Left kidney (tissue), 2 donors: Measurements from ENCODE around the gene FAM131C. TPM values are rescaled to one million over a fixed set of nuclear protein-coding genes. Genes with fewer than 3 reads are reported as not detected.

ENCODE experiments used
- DNase-seq: peaks from one replicate; pipeline ENCODE4 v3.0.0-alpha.2; 2013
- polyA plus RNA-seq: library from polyadenylated mRNA; unstranded; fragments of 120-200 nt; gene quantifications from one replicate; pipeline ENCODE4 v1.2.1, GENCODE V29; 2013; ENCODE audit not compliant: insufficient read length

Gene FAM131C
- polyA plus RNA-seq, 1 donor: 1.3 TPM

GRCh38 chr1:16017076-16017460 is 56.4 kb downstream of the FAM131C start:
- no peak for DNase-seq

- DNase-seq: no peak
Observed at GRCh38 chr1:16015960-16016901, 57.2 kb downstream of the FAM131C start.

- DNase-seq: no peak
Observed at GRCh38 chr1:16015491-16015890, 58.0 kb downstream of the FAM131C start.

DNA sequence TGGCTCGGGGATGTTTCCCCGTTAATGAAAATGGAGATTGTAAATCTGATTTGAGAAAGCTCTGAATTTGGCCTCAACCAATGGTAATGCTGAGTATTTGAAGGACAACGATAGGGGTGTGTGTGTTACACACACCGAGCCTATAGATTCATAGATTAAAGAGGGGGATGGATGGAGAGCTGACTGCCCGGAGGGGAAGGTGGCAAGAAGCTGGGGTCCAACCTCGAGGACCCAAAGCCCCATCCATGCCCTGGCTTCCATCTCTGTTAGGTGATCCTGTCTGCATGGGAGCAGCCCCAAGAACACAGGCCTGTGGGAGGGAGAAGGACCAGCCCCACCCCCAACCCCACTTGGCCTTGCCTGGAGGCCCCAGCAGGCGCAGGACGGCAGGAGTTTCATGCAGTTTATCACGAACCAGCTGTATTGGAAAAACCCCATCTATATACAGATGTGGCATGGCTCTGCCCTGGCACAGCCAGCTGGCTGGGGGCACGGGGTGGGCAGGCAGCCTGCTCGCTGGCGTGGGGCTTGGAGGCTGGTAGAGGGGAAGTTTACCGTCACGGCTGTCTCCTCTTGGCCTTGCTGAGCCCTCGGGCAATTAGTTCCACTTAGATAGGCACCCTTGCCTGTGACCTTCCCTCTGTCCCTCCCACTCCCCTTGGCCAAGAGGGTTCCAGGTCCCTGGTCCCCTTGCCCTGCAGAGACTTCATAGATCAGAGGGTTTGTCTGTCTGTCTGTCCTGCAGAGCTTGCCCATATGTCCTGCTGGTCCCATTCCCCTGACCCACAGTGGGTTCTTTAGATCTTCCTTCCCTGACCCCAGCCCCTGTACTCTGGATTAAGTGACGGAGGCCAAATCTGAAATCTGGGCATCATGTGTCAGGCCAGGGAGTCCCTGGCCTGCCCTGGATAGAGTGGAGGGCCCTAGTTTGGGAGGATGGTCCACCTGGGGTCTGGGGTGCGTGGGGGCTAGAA is 58.7 kb downstream of the FAM131C start:
- DNase-seq: no peak

GRCh38 chr1:16013908-16014258 is 59.6 kb downstream of the FAM131C start:
- DNase-seq: no peak

DNA sequence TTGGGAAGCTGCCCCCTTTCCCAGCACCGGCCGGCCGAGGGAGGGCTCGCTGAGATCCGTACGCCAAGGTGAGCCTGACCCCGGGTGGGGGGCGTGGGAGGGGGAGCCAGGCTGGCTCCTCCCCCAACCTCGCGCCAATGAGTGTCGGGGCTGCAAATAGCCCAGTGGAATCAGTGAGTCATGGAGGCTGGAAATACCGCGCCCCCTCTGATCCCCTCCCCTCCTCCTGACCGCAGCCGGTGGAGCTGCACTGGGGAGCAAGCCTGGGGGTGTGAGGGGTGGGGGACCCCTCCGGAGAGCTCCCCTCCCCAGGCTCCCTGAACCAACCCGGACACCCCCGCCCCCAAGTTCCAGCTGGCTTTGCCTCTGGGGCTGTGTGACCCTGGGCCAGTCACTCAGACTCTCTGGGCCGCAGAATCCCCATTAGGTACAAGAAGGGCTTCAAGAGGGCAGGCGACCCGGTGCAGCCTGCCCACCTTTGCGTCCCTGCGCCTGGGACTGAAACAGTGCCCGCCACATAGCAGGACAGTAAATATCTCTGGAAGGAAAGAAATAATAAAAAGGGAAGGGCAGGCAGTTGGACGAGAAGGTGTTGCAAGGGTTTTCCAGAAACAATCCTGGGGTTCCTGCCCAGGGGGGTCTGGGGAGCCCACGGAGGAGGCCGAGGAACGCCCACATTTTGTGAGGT is 60.1 kb downstream of the FAM131C start:
- DNase-seq: peak; percentile 45

- DNase-seq: peak; percentile 75
Observed at GRCh38 chr1:16012590-16013219, 60.7 kb downstream of the FAM131C start.

DNA sequence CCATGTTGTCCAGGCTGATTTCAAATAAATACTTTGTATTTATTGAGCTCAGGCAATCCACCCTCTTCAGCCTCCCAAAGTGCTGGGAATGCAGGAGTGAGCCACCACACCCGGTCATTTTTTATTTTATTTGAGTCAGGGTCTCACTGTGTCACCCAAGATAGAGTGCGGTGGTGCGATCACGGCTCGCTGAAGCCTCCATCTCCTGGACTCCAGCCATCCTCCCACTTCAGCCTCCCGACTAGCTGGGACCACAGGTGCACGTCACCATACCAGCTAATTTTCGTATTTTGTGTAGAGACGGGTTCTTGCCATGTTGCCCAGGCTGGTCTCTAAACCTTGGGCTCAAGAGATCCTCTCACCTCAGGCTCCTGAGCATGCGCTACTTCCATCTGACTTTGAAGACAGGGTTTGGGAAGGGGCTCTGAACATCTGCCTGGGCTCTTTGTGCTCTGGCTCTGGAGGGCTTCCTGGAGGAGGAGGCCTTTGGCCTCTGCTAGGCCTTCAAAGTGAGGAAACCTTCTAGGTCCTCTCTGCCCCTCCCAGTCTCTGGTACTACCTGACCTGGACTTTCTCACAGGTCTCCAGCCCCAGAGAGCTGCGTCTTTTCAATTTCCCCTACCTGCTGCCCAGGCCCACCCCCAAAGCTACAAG is 61.4 kb downstream of the FAM131C start:
- no peak for DNase-seq

DNA sequence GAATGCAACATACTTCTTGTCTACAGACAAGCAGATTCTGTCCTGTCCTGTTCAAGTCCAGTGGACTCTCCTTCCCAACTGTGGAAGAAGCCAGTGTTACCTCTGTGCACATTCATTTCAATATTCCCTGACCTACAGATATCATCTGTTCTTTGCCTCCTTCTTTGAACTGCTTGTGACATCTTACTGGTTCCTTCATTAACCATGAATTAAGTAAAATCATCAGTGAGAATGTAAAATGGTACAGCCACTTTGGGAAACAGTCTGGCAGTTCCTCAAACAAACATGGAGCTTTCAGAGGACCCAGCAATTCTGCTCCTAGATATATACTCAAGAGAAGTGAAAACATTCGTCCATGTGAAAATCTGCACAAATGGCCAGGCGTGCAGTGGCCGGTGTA is 62.6 kb downstream of the FAM131C start:
- no peak for DNase-seq

- DNase-seq: no peak
Observed at GRCh38 chr1:16009678-16010077, 63.8 kb downstream of the FAM131C start.

DNA sequence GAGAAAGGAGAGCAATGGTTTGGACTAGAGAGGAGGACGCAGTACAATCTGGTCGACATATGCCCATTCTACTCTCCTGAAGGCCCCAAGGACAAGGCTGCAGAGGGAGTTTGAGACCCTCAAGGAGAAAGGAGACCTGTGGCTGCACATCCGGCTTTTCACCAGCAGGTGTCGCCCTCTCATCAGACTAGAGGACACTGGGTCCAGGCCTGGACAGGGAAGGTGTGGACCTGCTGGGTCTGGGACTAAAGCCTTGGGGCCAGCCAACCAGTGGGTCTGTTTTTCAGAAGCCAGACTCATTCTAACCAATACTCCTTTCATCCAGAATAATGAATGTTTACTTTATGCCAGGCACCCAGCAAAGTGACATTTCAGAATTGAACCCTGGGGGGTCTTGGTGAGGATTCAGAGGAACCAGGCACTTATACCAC is 64.4 kb downstream of the FAM131C start:
- DNase-seq: peak; percentile 80

Other genes with a start within 250 kb of the FAM131C start
- gene SPEN, start 225.9 kb downstream of the FAM131C start, polyA plus RNA-seq: 68.7 TPM
- 30.6 TPM for gene ZBTB17, start 97.5 kb downstream of the FAM131C start, polyA plus RNA-seq
- gene SRARP, start 69.4 kb downstream of the FAM131C start, polyA plus RNA-seq: 0.23 TPM
- gene HSPB7, start 55.6 kb downstream of the FAM131C start, polyA plus RNA-seq: 2.5 TPM
- 9.8 TPM for gene CLCNKA, start 51.6 kb downstream of the FAM131C start, polyA plus RNA-seq
- gene CLCNKB, start 29.9 kb downstream of the FAM131C start, polyA plus RNA-seq: 37.2 TPM
- gene EPHA2, start 82.4 kb upstream of the FAM131C start, polyA plus RNA-seq: 15.4 TPM
- 21.1 TPM for gene ARHGEF19, start 139.0 kb upstream of the FAM131C start, polyA plus RNA-seq
- 4.8 TPM for gene CPLANE2, start 163.5 kb upstream of the FAM131C start, polyA plus RNA-seq